Left lobe of liver (tissue), 2 donors: ENCODE measurements around the gene TTC6. TPM values are rescaled to one million over a fixed set of nuclear protein-coding genes. Genes with fewer than 3 reads are reported as not detected.

ENCODE experiments used
- ATAC-seq: fragments of 200-7000 bp; cut with Tn5 transposase; one replicate; pipeline ENCODE4 v1.9.1; 2020; ENCODE audit warnings: mild to moderate bottlenecking, moderate library complexity
- DNase-seq: peaks from one replicate; pipeline ENCODE4 v3.0.0-alpha.2; 2020; ENCODE audit warnings: low spot score
- total RNA-seq: library from RNA; stranded (reverse); gene quantifications from one replicate; pipeline ENCODE4 v1.2.1, GENCODE V29; 2021
- donor health status: DM: no; HTN: no; CAD: no; lungs with moderate emphysema.
- donor health status: DM: no; HTN: yes; CAD: no.

TTC6 gene
- total RNA-seq, 1 donor from 2014 or later, result 5.0 TPM

DNA sequence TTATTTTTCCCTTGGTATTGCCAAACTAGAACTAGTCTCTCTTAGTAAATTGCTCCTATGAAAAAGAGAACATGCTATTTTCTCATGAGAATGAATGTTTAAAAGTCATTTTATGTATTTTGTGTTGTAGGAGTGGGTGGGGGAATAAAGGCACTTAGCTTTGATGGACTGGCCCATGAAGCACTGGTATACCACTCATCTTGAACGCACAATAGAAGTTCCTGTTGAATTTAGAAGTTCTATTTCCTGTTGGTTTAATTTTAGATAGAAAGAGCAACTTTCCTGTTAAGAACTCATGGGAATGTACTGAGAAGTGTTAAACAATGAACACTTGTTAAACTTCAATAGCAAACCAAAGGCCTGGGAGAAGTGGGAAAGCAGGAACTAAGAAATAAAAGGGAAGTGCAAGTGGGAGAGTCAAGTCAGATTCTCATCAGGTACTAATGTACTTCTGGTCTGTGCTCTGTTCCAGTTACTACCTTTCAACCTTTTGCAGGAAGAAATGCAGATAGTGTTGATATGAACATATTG lies 23.1 kb downstream of the TTC6 start:
- DNase-seq (no peak), ATAC-seq (no peak)

DNA sequence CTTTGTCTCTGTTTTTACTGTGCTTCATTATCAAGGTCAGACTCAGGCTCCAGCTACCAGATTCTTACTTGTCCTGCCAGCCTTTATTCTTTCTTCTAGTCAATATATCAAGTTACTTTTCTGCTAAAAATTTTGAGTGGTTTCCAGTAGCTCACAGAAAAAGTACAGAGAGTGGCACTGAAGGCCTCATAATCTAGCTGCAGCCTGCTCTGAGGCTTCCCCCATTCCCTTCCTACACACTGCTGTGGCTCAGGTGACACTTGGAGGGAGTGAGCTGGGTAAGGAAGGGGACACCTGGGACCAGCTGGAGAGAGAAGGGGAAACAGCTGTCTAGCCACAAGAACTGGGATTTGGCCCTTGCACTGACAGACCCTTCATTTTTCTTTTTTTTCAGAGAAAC lies 25.4 kb downstream of the TTC6 start:
- ATAC-seq (no peak), DNase-seq (no peak)

DNA sequence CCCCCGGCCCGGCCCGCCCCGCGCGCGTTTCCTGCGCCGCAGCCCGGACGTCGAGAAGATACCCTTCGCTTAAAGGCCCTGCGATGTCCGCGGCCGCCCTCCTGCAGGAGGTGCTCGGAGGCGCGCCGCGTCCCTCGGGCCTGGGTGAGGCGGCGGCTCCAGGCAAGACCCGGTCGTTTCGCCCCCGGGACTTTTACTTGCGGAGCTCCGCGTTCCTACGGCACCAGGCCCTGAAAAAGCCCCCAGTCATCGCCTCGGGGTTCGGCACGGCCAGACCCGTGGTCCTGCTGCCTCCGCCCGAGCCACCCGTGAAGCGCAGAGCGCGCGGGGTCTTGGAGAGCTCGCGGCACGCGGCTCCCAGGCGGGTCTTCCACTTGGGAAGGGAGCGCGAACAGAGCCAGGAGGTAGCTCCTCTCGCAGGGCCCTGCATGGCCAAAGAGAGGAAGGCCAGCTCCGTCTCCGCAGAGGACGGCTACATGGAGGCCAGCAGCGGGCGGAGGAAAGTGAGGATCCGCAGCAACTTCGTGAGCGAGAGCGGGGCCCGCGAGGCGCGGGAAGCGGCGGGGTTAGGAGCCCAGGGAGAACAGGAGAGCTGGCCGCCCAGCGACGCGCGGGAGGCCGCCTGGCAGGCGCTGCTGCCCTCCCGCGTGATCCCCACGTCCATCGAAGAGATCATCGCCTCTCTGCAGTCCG lies 26.9 kb downstream of the TTC6 start:
- ATAC-seq (no peak), DNase-seq (no peak)

DNA sequence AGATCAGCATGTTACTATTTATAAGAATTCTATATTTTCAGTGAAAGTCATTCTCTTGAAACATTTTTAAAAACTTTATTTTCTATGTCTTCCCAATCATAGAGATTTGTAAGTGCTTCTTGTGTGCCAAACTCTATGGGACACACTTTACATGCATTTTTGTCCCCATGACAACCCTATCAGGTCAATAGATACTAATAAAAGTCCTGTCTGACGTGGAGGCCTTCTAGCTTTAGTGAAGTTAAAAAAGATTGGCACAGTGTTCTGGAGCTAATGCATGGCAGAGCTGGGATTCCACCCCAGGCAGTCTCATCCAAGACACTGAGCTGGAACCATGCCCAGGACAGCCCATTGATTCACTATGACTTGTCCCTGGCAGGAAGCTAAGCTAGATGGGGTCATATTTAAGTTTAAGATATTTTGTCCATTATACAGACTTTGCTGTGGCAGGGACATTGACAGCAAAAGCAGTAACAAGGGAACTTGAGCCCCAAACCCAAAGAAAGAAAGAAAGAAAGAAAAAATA lies 28.1 kb downstream of the TTC6 start:
- ATAC-seq, result peak; percentile 95

DNA sequence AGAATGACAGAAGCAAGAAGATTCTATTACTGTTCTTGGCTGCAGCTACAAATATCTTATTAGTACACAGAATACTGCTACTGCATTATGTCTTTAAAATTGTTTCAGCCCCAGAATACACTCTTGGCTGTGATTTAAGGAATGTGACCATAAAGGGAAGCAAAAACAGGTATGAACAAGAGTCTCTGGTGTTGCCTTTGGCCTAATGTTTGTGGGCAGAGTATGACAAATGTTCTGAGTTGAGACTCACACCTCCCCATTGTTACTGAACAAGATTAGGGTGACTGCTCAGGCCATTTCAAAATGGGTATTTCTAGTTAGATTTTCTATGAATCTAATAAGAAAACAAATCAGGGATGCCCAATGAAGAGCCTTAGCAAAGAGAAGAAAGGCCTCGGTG lies 28.5 kb downstream of the TTC6 start:
- ATAC-seq, result no peak
- DNase-seq, result no peak

More for the DNA sequence above, 28.1 kb downstream of the TTC6 start:
- peak; percentile 80 for DNase-seq

DNA sequence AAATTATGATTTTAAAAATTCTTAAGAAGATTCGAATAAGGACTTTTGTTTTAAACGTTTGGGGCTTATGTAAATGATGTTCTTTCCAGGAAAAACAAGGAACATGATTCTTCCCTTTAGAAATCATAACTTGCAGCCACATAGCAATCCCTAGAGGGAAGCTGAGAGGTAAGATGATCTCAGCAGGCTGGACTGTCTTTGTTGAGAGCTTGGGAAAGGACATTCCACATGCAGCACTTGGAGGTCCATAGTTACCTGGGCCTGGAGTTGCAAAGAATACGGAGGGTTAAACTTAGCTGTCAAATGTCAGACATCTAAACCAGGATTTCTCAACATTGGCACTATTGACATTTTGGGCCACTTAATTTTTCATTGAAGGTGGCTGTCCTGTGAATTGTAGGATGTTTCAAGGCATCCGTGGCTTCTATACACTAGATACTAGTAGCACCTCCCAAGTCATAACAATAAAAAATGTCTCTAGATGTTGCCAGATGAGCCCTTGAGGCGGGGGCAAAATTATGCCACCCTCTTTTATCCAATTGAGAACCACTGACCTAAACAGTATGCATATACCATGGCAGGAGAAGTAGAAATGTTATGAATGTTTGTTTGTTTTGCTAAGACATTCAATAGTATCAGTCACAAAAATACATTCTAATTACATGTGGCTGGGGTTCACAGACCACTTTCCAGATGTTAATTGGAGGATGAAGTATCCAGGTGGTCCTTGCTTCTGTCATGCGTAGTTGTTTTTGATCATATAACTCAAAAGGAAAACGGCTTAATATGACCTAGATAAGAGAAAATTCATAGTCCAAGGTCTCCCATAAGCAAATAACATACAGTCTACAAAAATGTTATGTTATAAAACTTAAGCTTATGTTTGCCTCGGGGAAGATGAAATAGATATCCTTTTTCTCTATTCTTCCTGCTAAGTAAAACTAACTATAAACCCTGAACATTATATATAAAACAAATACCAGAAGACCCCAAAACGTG lies 30.5 kb downstream of the TTC6 start:
- ATAC-seq, result no peak

DNA sequence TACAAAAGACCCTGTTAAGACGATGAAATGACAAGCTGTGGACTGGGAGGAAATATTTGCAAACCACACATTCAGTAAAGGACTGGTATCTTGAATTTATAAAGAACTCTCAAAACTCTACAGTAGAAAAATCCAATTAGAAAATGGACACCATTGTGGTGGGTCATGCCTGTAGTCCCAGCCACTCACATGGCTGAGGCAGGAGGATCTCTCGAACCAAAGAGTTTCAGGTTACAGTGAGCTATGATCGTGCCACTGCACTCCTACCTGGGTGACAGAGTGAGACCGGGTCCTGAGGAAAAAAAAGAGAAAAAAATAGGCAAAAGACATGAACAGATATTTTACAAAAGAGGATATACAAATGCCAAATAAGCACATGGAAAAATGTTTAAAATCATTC lies 41.9 kb downstream of the TTC6 start:
- DNase-seq (no peak), ATAC-seq (no peak)

More for the DNA sequence above, 30.5 kb downstream of the TTC6 start:
- DNase-seq, result no peak

DNA sequence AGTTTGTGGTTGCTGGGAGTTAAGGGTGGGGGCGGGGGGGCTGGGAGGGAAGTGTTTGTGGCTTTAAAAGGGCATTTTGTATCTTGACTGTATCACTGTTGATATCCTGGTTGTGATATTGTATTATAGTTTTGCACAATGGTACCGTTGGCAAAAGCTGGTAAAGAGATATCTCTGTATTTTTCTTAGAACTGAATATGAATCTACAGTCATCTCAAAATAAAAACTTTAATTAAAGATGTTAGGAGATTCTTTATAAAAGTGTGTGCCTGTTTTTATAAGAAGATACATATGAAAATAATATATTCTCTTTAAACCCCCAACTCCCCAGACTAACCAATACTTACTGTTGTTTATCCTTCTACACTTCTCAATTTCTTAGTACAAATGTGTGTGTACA lies 43.2 kb downstream of the TTC6 start:
- no peak for DNase-seq
- no peak for ATAC-seq

DNA sequence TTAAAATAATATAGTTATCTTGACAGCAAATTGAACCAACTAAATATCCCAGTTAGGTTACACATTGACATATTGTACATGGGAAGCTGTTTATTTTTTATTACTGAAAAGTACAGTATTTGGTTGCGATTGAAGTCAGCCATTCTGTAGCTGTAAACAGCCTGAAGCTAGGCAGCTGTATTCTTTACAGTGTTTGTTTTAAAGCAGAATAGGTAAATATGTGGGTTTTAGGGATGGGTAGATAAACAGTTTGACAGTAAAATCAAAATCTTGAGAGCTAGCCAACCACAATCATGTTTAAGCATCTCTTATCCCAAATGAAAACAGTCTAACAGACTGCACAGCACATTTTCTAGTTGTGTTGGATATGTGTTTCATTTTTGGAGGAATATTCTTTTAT lies 45.7 kb downstream of the TTC6 start:
- no peak for ATAC-seq
- DNase-seq, result no peak

DNA sequence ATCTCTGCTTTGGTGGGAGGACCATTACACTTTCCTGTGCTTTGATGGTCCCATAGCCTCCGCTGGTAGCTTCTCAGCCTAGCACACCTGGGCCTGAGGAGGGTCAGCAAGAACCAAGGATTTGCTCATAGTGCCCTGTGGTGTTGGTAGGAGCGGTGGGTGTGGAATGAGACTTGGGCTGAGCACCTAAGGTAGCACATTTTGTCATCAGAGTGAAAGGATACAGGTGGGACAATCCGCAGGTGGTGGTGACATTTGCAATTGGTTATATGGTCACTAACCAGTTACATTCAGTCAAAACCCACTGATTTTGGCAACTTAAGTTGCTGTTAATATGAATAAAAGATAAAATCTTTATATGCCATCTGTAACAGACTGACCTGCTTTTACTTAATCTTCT lies 46.7 kb downstream of the TTC6 start:
- no peak for ATAC-seq
- no peak for DNase-seq

DNA sequence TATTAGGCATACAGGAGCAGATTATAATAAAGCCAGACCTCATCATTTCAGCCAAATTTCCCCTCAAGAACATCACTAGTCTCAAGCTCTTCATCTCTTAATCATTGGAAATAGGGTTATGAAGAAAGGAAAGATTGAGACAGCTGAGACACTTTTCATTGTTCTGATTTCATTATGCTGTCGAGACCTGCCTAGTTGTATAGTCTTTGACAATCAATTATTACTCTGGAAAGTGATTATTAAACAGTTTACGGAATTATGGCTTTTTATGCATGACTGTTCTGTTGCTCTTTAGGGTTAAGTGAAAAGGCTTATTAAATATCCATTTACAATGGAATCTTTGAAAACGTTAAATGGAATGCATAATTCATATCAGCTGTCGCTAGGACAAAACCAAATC lies 48.3 kb downstream of the TTC6 start:
- no peak for DNase-seq
- no peak for ATAC-seq

Other genes with a start within 250 kb of the TTC6 start
- 36.6 TPM for gene FOXA1, start 380 bp upstream of the TTC6 start, total RNA-seq